ENCODE measurements around the gene C11orf68.

GRCh38 chr11:65967329-65967934, 48.6 kb upstream of the C11orf68 start:
- TF ChIP-seq CTCF (IDR thresholded peaks at IDR 0.05), result no peak
- TF ChIP-seq POLR2A (IDR thresholded peaks at IDR 0.05), result no peak
